ENCODE results near the gene CNGB1. TPM values are rescaled to one million over a fixed set of nuclear protein-coding genes. Genes with fewer than 3 reads are reported as not detected.

Gene CNGB1
- total RNA-seq (2022; extraction: Qiagen RNA extraction) = 0.05 to 0.49 TPM (median 0.08 TPM) in 5 replicates

GRCh38 chr16:57970970-57971369, at the start of gene CNGB1:
CNGB1 (minus strand) TSS chr16:57971128; CDS start chr16:57967286, 3,842 bp downstream.

DNA sequence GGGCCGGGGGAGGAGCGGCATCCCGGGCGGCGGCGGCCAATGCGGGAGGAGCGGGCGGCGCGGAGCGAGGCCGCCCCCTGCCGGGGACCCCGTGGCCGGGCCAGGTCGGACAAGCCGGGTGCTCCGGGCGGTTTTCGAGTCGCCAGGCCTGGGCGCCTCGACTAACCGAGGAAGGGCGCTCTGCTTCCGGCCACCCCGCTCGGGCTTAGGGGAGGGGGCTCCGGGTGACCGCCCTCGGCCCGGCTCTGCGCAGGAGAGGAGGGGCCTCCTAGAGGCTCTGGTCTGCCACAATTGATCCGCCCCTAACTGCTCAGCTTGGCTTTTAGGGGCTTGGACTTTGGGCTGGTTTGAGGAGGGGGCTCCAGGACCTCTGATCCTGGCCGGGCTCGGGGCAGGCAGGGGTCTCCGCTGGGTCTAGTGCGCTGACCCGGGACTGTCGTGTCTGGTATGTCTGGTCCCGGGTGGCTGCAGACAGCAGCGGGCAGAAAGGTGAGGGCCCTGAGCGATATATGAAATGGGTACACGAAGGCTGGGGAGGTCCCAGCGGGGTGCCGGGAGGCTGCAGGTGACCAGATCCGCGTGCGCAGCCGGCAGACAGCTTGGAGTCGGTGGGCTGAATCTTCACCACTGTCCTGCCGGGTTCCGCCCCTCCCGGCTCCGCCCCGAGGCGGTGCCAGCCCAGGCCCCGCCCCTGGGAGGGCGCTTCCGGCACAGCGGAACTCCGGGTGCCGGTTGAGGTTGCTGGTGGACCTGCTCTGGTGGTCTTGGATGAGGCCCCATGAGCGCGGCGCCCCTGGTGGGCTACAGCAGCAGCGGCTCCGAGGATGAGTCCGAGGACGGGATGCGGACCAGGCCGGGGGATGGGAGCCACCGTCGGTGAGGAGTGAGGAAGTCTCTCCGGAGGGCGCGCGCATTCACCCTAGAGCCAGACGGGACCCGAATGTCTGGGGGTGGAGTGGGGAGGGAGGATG, 30.1 kb upstream of the CNGB1 start, which contains the start of gene USB1:
Gene USB1, plus strand, starts transcription at position 702 of the 971 bp plus-strand sequence. Its CDS starts 77 bp downstream, at position 779.

GRCh38 chr16:57999971-58000705, 29.2 kb upstream of the CNGB1 start, which contains the start of gene ZNF319:
ZNF319 (minus strand) TSS chr16:58000672; CDS start chr16:57998265, 2,407 bp downstream.

Other genes with a start within 250 kb of the CNGB1 start
- 14.7 to 19.7 TPM (median 19.5 TPM) in 5 replicates for gene KATNB1, start 235.4 kb downstream of the CNGB1 start, total RNA-seq (2022; extraction: Qiagen RNA extraction)
- gene KIFC3, start 168.6 kb downstream of the CNGB1 start, total RNA-seq (2022; extraction: Qiagen RNA extraction) = 105 to 161 TPM (median 149 TPM) in 5 replicates
- 10.5 to 16.9 TPM (median 14.1 TPM) in 5 replicates for gene ZNF319, start 29.5 kb upstream of the CNGB1 start, total RNA-seq (2022; extraction: Qiagen RNA extraction)
- 73.6 to 86.9 TPM (median 80.0 TPM) in 5 replicates for gene USB1, start 30.3 kb upstream of the CNGB1 start, total RNA-seq (2022; extraction: Qiagen RNA extraction)
- 30.3 to 45.9 TPM (median 42.3 TPM) in 5 replicates for gene MMP15, start 54.6 kb upstream of the CNGB1 start, total RNA-seq (2022; extraction: Qiagen RNA extraction)
- 51.3 to 56.8 TPM (median 52.5 TPM) in 5 replicates for gene CFAP20, start 158.3 kb upstream of the CNGB1 start, total RNA-seq (2022; extraction: Qiagen RNA extraction)
- 50.3 to 63.1 TPM (median 52.9 TPM) in 5 replicates for gene CSNK2A2, start 227.0 kb upstream of the CNGB1 start, total RNA-seq (2022; extraction: Qiagen RNA extraction)

Data from A549 treated with Mapracorat at 1 μM for 4 hours (cell line).